Neutrophil (primary cell): Measurements from ENCODE around the gene USH2A.

Source experiments
- H3K27ac ChIP-seq: fragments of 200-600 bp; sonication (generic); 2 replicates; pipeline ENCODE4 v1.5.1; 2016; ENCODE audit warnings: mild to moderate bottlenecking, moderate library complexity
- H3K27me3 ChIP-seq: fragments of 200-600 bp; sonication (generic); 2 replicates; pipeline ENCODE4 v1.6.0; 2016; ENCODE audit warnings: mild to moderate bottlenecking
- H3K36me3 ChIP-seq: fragments of 200-600 bp; sonication (generic); 2 replicates; pipeline ENCODE4 v1.5.1; 2017
- H3K4me1 ChIP-seq, 2 experiments: fragments of 200-600 bp in 1 of 2; sonication (generic) in 1 of 2; 1 replicate in 1 of 2; 2 replicates in 1 of 2; pipeline versions ENCODE4 v1.5.1 to v1.6.1; 2013 to 2016; ENCODE audit warnings: low read depth in 1 of 2, low read length in 1 of 2, mild to moderate bottlenecking in 1 of 2, moderate library complexity in 1 of 2; ENCODE audit not compliant: control insufficient read depth in 1 of 2, insufficient read depth in 1 of 2
- H3K4me3 ChIP-seq, 2 experiments: fragments of 200-600 bp in 1 of 2; sonication (generic) in 1 of 2; 1 replicate in 1 of 2; 2 replicates in 1 of 2; pipeline ENCODE4 v1.5.1; 2013 to 2016; ENCODE audit warnings: low read depth in 1 of 2, low read length in 1 of 2, mild to moderate bottlenecking in 1 of 2, moderate library complexity in 1 of 2
- H3K9me3 ChIP-seq: fragments of 200-600 bp; sonication (generic); 2 replicates; pipeline ENCODE4 v1.5.1; 2016
- TF ChIP-seq, protein P1 (sequence below): fragments of 200-600 bp; sonication (generic); IDR thresholded peaks from 2 replicates; pipeline ENCODE4 v1.5.1; 2016; ENCODE audit warnings: antibody characterized with exemption

Gene USH2A

DNA sequence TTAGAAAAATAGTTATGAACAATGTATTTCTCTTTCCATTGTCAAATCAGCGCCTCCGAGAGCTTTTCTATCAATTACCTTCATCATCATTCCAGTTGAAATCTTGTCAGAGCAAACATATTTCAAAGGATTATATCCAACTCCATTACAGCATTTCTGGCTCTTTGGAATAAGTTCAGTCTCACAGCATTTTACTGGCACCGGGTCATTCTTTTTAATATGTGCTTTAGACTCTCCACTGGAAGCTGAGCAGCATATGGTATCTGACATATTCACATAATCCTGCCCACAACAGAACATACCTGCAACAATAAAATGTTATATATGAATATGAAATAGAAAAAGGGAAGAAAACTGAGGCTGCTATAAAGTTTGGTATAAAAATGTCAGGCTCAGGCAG, 633.3 kb downstream of the USH2A start:
- no peak overlapping the region for H3K4me3 ChIP-seq

DNA sequence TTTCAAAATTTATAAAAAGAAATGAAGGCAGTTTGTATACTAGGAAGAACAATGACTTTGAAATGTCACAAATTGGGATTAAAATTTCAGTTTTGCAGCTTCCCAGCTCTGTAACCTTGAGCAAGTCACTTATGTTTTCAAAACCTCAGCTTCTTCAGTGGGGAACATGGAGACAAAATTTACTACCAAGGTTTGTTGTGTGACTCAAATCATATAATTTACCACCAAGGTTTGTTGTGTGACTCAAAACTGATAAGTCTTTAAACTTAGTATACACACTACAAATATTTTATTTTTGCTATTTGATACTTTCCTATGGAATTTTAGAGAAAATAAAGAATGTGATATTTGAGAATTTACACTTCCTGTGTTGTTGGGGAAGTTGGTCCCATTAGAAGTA, 636.3 kb downstream of the USH2A start:
- Histone ChIP-seq H3K27me3 (no peaks in the 10 kb centered on the region), H3K4me3 (no peak overlapping the region), H3K9me3 (no peaks in the 10 kb centered on the region), H3K27ac (no peak overlapping the region), H3K4me1 (no peaks in the 10 kb centered on the region), H3K36me3 (no peaks in the 10 kb centered on the region)
- TF ChIP-seq, protein P1, sequence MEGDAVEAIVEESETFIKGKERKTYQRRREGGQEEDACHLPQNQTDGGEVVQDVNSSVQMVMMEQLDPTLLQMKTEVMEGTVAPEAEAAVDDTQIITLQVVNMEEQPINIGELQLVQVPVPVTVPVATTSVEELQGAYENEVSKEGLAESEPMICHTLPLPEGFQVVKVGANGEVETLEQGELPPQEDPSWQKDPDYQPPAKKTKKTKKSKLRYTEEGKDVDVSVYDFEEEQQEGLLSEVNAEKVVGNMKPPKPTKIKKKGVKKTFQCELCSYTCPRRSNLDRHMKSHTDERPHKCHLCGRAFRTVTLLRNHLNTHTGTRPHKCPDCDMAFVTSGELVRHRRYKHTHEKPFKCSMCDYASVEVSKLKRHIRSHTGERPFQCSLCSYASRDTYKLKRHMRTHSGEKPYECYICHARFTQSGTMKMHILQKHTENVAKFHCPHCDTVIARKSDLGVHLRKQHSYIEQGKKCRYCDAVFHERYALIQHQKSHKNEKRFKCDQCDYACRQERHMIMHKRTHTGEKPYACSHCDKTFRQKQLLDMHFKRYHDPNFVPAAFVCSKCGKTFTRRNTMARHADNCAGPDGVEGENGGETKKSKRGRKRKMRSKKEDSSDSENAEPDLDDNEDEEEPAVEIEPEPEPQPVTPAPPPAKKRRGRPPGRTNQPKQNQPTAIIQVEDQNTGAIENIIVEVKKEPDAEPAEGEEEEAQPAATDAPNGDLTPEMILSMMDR, result no peak

More for the DNA sequence above, 633.3 kb downstream of the USH2A start:
- no peaks in the 10 kb centered on the region for H3K9me3 ChIP-seq
- H3K27ac ChIP-seq, result no peak overlapping the region
- H3K4me1 ChIP-seq, result no peaks in the 10 kb centered on the region
- no peaks in the 10 kb centered on the region for H3K36me3 ChIP-seq
- H3K27me3 ChIP-seq, result no peaks in the 10 kb centered on the region
- TF ChIP-seq, protein P1, result no peak

DNA sequence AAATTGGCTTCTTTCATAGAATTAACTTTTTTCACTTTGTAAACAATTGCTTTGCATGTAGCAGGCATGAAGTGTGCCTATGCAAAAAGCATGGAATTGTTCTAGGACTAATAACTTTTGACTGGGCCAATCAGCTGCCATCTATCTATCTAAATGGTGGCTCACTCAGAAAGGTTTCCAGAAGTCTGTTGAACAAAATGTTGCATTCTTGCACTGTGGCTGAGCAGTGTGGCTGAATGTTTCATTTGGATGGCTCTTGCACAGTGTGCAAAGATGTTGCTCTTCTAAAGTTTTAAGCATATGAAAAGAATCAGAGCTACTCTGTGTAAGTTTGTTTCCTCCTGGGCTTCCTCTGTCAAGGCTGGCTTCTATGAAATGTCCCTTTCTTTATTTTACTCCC, 642.6 kb downstream of the USH2A start:
- Histone ChIP-seq H3K36me3 (no peaks in the 10 kb centered on the region), H3K27me3 (no peaks in the 10 kb centered on the region), H3K4me3 (no peak overlapping the region), H3K9me3 (no peaks in the 10 kb centered on the region), H3K27ac (no peak overlapping the region), H3K4me1 (no peaks in the 10 kb centered on the region)
- TF ChIP-seq, protein P1, result no peak

DNA sequence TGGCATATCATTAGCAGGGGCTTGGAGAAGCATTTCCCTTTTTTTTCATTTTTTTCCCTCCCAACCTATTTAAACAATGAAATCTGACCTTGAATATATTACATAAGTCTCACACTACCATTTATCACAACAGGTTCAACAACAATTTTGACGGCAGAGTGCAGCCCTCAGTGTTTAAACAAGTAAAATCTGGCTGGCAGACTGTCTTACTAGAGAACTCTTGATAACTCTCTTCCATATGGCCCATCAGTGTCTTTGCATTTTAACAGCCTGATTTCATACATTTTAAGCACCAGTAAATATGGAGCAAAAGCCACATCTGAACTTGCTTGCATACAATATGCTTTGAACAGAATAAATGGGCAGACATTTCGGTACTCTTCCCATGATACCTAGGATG, 643.1 kb downstream of the USH2A start:
- TF ChIP-seq, protein P1, result no peak
- no peak overlapping the region for H3K27ac ChIP-seq
- H3K27me3 ChIP-seq, result no peaks in the 10 kb centered on the region
- no peaks in the 10 kb centered on the region for H3K36me3 ChIP-seq
- H3K4me3 ChIP-seq, result no peak overlapping the region
- H3K9me3 ChIP-seq, result no peaks in the 10 kb centered on the region
- no peaks in the 10 kb centered on the region for H3K4me1 ChIP-seq

DNA sequence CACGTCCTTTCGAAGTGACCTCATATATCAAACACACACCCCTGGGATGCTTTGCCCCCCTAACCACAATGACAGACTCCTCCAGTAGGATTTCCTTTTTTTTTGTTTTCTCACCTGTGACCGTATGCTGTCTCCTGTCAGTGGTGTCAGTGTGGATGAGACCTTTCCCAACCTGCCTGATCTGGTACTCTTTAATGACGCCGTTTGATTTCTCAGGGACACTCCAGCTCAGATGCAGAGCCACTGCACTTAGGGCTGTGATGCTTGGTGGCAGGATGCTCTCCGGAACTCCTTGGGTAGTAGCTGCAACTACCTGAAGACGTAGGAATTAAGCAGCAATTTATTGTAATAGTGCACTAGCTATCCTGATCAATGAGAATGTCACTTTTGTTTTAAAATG, 643.5 kb downstream of the USH2A start:
- H3K27me3 ChIP-seq, result no peaks in the 10 kb centered on the region
- no peak overlapping the region for H3K4me3 ChIP-seq
- H3K27ac ChIP-seq, result no peak overlapping the region
- no peaks in the 10 kb centered on the region for H3K9me3 ChIP-seq
- no peaks in the 10 kb centered on the region for H3K4me1 ChIP-seq
- no peaks in the 10 kb centered on the region for H3K36me3 ChIP-seq
- TF ChIP-seq, protein P1, result no peak

DNA sequence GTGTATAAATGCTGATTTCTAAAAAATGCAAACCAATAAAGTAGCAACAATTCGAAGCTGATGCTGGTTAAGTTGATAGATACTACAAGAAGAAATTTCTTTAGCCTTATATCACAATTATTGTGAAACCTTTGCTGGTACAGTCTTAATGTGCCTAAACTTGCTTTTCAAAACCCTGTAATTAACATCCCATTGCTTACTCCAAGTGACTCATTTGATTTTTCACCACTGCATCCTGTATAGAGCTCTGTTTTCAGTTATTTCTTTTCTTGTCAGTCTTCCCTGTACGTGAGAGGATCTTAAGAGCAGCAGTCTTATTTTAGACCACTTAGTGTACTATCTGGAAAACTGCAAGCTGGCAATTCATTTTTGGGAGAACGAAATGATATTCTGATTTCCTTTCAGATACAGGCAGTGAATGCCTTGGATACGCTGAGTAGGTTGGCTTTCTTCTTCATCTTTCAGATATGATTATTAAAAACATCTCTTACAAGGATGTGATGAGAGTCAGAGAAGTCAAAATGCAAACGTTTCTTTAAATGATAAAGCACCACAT, 645.8 kb downstream of the USH2A start:
- Histone ChIP-seq H3K36me3 (no peaks in the 10 kb centered on the region), H3K27me3 (no peaks in the 10 kb centered on the region), H3K9me3 (no peaks in the 10 kb centered on the region), H3K27ac (no peak overlapping the region), H3K4me1 (no peaks in the 10 kb centered on the region), H3K4me3 (no peak overlapping the region)
- TF ChIP-seq, protein P1, result no peak
